Liver (tissue), 9 donors: Measurements from ENCODE around the gene MYO3B. TPM values are rescaled to one million over a fixed set of nuclear protein-coding genes. Genes with fewer than 3 reads are reported as not detected.

Experiments used
- DNase-seq: peaks from one replicate; pipeline ENCODE4 v3.0.0-alpha.2; 2017; ENCODE audit warnings: low spot score
- H3K27ac ChIP-seq, 2 donors: one replicate each; pipeline ENCODE4 v1.7.0; 2013; ENCODE audit warnings: inconsistent platforms in 2 of 2, low read length in 2 of 2, control low read depth in 1 of 2, low read depth in 1 of 2, mild to moderate bottlenecking in 1 of 2
- H3K27me3 ChIP-seq, 4 donors: one replicate each; pipeline versions ENCODE4 v1.6.1 to v1.7.0; 2013; ENCODE audit warnings: low read length in 3 of 4, inconsistent platforms in 1 of 4, mild to moderate bottlenecking in 1 of 4, moderate library complexity in 1 of 4; ENCODE audit not compliant: control insufficient read depth in 4 of 4, insufficient read depth in 4 of 4
- H3K36me3 ChIP-seq, 4 donors: one replicate each; pipeline versions ENCODE4 v1.6.1 to v1.7.0; 2013; ENCODE audit warnings: low read length in 3 of 4, mild to moderate bottlenecking in 3 of 4, low read depth in 1 of 4, moderate library complexity in 1 of 4; ENCODE audit not compliant: control insufficient read depth in 4 of 4, insufficient read depth in 3 of 4
- H3K4me1 ChIP-seq, 4 donors: one replicate each; pipeline versions ENCODE4 v1.6.1 to v1.7.0; 2013; ENCODE audit warnings: low read length in 3 of 4, mild to moderate bottlenecking in 3 of 4, moderate library complexity in 1 of 4; ENCODE audit not compliant: control insufficient read depth in 4 of 4, insufficient read depth in 4 of 4
- H3K4me3 ChIP-seq, 3 donors: one replicate each; pipeline versions ENCODE4 v1.6.1 to v1.7.0; 2013; ENCODE audit warnings: low read length in 3 of 3, control low read depth in 1 of 3, low read depth in 1 of 3, mild to moderate bottlenecking in 1 of 3
- H3K9ac ChIP-seq, 2 donors: one replicate each; pipeline ENCODE4 v1.7.0; 2013; ENCODE audit warnings: low read length in 2 of 2, mild to moderate bottlenecking in 2 of 2, moderate library complexity in 2 of 2, control low read depth in 1 of 2, low read depth in 1 of 2
- H3K9me3 ChIP-seq, 4 donors: one replicate each; pipeline versions ENCODE4 v1.6.1 to v1.7.0; 2013; ENCODE audit warnings: low read length in 3 of 4; ENCODE audit not compliant: control insufficient read depth in 4 of 4
- EGR1 ChIP-seq, 2 donors: IDR thresholded peaks; 2 replicates each; pipeline ENCODE4 v1.6.1; 2016 to 2018; ENCODE audit warnings: antibody characterized with exemption in 2 of 2, low read depth in 2 of 2
- FOXA1 ChIP-seq: IDR thresholded peaks from 2 replicates; pipeline ENCODE4 v1.6.1; 2016; ENCODE audit warnings: antibody characterized with exemption
- FOXA2 ChIP-seq: IDR thresholded peaks from 2 replicates; pipeline ENCODE4 v1.6.1; 2016; ENCODE audit warnings: antibody characterized with exemption
- GABPA ChIP-seq, 2 donors: IDR thresholded peaks in 1 of 2; conservative IDR thresholded peaks in 1 of 2; 2 replicates each; pipeline ENCODE4 v1.6.1; 2016; ENCODE audit warnings: antibody characterized with exemption in 2 of 2, mild to moderate bottlenecking in 1 of 2, moderate library complexity in 1 of 2
- HNF4A ChIP-seq, 2 donors: conservative IDR thresholded peaks; 2 replicates each; pipeline ENCODE4 v1.6.1; 2016; ENCODE audit warnings: antibody characterized with exemption in 2 of 2, mild to moderate bottlenecking in 2 of 2
- HNF4G ChIP-seq: IDR thresholded peaks from 2 replicates; pipeline ENCODE4 v1.6.1; 2016; ENCODE audit warnings: antibody characterized with exemption
- NR2F2 ChIP-seq: IDR thresholded peaks from 2 replicates; pipeline ENCODE4 v1.6.1; 2016; ENCODE audit warnings: antibody characterized with exemption
- RAD21 ChIP-seq, 2 donors: IDR thresholded peaks; 2 replicates each; pipeline ENCODE4 v1.6.1; 2016; ENCODE audit warnings: antibody characterized with exemption in 2 of 2, mild to moderate bottlenecking in 2 of 2
- RXRA ChIP-seq, 2 donors: IDR thresholded peaks; 2 replicates each; pipeline ENCODE4 v1.6.1; 2017 to 2018; ENCODE audit warnings: antibody characterized with exemption in 2 of 2, mild to moderate bottlenecking in 1 of 2
- SP1 ChIP-seq: IDR thresholded peaks from 2 replicates; pipeline ENCODE4 v1.6.1; 2018; ENCODE audit warnings: antibody characterized with exemption, mild to moderate bottlenecking
- TAF1 ChIP-seq: conservative IDR thresholded peaks from 2 replicates; pipeline ENCODE4 v1.6.1; 2016; ENCODE audit warnings: antibody characterized with exemption, mild to moderate bottlenecking
- YY1 ChIP-seq: IDR thresholded peaks from 2 replicates; pipeline ENCODE4 v1.6.1; 2016; ENCODE audit warnings: antibody characterized with exemption, mild to moderate bottlenecking
- WGBS: extraction: QIAGEN DNeasy Blood & Tissue Kit; methylation state at CpG from one replicate; pipeline ENCODE4 v1.1.7; 2013; 5-methylcytosine and 5-hydroxymethylcytosine counted together
- polyA plus RNA-seq, 2 donors: library from polyadenylated mRNA; stranded (reverse) in 1 of 2; unstranded in 1 of 2; fragments of 200-250 nt in 1 of 2; fragments of >200 nt in 1 of 2; fragmentation: Nextera tagmentation in 1 of 2; extraction: Ambion mirVana in 1 of 2; gene quantifications; one replicate each; pipeline versions ENCODE4 v1.2.1 to v1.2.3, GENCODE V29; 2013 to 2015
- total RNA-seq, 2 donors: library from RNA; depleted of rRNA; stranded (reverse); fragments of >200 nt; gene quantifications; one replicate each; pipeline ENCODE4 v1.2.3, GENCODE V29; 2014
- TF ChIP-seq, protein P1 (sequence below): IDR thresholded peaks from 2 replicates; pipeline ENCODE4 v1.6.1; 2016; ENCODE audit warnings: antibody characterized with exemption, mild to moderate bottlenecking
- TF ChIP-seq, protein P2 (sequence below): IDR thresholded peaks from 2 replicates; pipeline ENCODE4 v1.6.1; 2016; ENCODE audit warnings: antibody characterized with exemption
- TF ChIP-seq, protein P3 (sequence below): IDR thresholded peaks from 2 replicates; pipeline ENCODE4 v1.6.1; 2016; ENCODE audit warnings: antibody characterized with exemption
- TF ChIP-seq, protein P4 (sequence below): IDR thresholded peaks from 2 replicates; pipeline ENCODE4 v1.6.1; 2016; ENCODE audit warnings: antibody characterized with exemption
- TF ChIP-seq, protein P5 (sequence below): fragments of 150-350 bp; IDR thresholded peaks from 2 replicates; pipeline ENCODE4 v1.5.1; 2017; ENCODE audit warnings: improper control_type of control experiment, low read depth, low read length; ENCODE audit not compliant: missing input control
- donor health status: healthy.
- donor health status: healthy.
- donor health status: healthy.
- donor health status: healthy.
- donor health status: healthy.

Gene MYO3B
- total and polyA plus RNA-seq, 4 donors, result under 0.01 to 0.05 TPM; not detected in 2

DNA sequence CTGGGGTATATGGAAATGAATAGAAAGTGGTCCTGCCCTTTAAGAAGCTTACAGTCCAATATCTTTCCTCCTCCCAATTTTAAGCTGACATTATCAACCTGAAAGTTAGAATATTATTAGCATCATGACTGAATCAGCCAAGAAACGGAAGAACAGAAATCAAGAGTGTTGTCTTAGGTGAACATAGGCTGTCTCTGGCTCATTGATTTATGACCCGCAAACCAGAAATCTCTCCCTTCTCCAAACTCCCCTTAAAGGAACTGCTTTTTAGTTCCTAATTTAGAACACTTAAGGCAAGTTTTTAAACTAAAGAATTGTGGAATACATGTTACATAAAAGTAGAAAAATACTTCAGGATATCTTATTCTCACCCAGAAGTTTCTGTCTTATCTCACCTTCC, 62.7 kb downstream of the MYO3B start (continued):
- TF ChIP-seq, protein P1, sequence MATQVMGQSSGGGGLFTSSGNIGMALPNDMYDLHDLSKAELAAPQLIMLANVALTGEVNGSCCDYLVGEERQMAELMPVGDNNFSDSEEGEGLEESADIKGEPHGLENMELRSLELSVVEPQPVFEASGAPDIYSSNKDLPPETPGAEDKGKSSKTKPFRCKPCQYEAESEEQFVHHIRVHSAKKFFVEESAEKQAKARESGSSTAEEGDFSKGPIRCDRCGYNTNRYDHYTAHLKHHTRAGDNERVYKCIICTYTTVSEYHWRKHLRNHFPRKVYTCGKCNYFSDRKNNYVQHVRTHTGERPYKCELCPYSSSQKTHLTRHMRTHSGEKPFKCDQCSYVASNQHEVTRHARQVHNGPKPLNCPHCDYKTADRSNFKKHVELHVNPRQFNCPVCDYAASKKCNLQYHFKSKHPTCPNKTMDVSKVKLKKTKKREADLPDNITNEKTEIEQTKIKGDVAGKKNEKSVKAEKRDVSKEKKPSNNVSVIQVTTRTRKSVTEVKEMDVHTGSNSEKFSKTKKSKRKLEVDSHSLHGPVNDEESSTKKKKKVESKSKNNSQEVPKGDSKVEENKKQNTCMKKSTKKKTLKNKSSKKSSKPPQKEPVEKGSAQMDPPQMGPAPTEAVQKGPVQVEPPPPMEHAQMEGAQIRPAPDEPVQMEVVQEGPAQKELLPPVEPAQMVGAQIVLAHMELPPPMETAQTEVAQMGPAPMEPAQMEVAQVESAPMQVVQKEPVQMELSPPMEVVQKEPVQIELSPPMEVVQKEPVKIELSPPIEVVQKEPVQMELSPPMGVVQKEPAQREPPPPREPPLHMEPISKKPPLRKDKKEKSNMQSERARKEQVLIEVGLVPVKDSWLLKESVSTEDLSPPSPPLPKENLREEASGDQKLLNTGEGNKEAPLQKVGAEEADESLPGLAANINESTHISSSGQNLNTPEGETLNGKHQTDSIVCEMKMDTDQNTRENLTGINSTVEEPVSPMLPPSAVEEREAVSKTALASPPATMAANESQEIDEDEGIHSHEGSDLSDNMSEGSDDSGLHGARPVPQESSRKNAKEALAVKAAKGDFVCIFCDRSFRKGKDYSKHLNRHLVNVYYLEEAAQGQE, result no peak
- TF ChIP-seq, protein P2, sequence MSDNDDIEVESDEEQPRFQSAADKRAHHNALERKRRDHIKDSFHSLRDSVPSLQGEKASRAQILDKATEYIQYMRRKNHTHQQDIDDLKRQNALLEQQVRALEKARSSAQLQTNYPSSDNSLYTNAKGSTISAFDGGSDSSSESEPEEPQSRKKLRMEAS, result no peak

DNA sequence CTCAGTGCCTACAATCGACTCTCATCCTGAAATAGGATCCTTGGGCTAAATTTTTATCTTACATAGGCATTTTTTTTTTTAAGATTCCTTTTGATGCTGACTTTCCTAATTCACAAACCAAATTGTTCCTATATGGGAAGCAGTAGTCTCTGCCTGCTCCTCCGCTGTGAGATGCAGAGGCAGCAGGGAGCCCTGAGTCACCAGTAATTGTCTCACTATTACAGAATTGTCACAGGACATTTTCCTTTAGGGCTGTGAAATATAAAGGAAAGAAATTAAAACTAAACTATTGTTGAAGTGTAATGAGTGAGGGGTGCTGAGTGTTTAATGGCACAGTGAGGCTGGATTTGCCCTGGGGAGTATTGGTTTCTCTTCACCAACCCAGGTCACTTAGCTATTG, 63.8 kb downstream of the MYO3B start:
- 81% methylated on average over 2 of the region's 2 CpGs for WGBS

DNA sequence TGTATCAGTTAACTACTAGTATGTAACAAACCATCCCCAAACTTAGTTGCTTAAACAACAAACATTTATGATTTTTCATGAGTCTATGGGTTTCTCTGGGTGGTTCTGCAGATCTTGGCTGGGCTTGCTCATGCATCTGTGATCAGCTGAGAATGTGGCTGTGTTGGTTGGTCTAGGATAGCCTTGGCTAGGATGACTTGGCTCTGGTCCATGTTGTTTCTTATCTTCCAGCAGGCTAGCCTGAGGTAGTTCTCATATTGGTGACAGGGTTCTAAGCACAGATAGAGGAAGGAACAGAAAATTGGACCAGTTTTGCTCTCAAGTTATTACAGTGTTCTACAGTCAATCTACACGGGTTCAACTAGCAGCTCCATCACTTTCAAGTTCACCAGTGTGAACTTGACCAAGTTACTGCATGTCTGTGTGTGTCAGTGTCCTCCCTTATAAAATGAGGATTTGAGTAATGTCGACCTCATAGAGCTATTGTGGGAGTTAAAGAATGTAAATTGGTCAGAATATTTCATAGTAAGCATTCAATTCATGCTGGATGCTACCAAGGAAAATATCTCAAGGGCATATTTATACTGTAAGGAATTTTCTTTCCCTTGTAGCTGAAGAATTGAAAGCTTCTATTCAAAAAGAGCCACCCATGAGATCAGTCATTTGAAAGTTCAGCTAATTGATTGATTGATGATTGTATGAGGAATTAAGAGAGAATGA, 65.3 kb downstream of the MYO3B start:
- Histone ChIP-seq H3K36me3 (no peaks in the 10 kb centered on the region), H3K4me3 (no peak overlapping the region), H3K9me3 (no peaks in the 10 kb centered on the region), H3K27me3 (peaks cover 0 to 3% (median 0%) of the 10 kb centered on the region in 4 donors), H3K27ac (no peak overlapping the region), H3K9ac (no peak overlapping the region), H3K4me1 (no peaks in the 10 kb centered on the region)
- 67% methylated on average over 2 of the region's 2 CpGs for WGBS
- no peak for DNase-seq
- TF ChIP-seq, protein P1, result no peak
- TF ChIP-seq HNF4A (conservative IDR thresholded peaks at IDR 0.05) (no peak), GABPA (IDR thresholded peaks at IDR 0.05 in 1 of 2, conservative IDR thresholded peaks at IDR 0.05 in 1 of 2) (no peak), EGR1 (IDR thresholded peaks at IDR 0.05; ENCODE audit: low read depth in 2 of 2) (no peak), TAF1 (no peak), YY1 (no peak), NR2F2 (no peak), FOXA2 (no peak), HNF4G (no peak), FOXA1 (no peak), SP1 (no peak), RXRA (IDR thresholded peaks at IDR 0.05) (no peak)
- TF ChIP-seq, protein P3, sequence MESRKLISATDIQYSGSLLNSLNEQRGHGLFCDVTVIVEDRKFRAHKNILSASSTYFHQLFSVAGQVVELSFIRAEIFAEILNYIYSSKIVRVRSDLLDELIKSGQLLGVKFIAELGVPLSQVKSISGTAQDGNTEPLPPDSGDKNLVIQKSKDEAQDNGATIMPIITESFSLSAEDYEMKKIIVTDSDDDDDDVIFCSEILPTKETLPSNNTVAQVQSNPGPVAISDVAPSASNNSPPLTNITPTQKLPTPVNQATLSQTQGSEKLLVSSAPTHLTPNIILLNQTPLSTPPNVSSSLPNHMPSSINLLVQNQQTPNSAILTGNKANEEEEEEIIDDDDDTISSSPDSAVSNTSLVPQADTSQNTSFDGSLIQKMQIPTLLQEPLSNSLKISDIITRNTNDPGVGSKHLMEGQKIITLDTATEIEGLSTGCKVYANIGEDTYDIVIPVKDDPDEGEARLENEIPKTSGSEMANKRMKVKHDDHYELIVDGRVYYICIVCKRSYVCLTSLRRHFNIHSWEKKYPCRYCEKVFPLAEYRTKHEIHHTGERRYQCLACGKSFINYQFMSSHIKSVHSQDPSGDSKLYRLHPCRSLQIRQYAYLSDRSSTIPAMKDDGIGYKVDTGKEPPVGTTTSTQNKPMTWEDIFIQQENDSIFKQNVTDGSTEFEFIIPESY, result no peak
- TF ChIP-seq, protein P2, result no peak
- TF ChIP-seq, protein P4, sequence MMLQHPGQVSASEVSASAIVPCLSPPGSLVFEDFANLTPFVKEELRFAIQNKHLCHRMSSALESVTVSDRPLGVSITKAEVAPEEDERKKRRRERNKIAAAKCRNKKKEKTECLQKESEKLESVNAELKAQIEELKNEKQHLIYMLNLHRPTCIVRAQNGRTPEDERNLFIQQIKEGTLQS, result no peak
- TF ChIP-seq, protein P5, sequence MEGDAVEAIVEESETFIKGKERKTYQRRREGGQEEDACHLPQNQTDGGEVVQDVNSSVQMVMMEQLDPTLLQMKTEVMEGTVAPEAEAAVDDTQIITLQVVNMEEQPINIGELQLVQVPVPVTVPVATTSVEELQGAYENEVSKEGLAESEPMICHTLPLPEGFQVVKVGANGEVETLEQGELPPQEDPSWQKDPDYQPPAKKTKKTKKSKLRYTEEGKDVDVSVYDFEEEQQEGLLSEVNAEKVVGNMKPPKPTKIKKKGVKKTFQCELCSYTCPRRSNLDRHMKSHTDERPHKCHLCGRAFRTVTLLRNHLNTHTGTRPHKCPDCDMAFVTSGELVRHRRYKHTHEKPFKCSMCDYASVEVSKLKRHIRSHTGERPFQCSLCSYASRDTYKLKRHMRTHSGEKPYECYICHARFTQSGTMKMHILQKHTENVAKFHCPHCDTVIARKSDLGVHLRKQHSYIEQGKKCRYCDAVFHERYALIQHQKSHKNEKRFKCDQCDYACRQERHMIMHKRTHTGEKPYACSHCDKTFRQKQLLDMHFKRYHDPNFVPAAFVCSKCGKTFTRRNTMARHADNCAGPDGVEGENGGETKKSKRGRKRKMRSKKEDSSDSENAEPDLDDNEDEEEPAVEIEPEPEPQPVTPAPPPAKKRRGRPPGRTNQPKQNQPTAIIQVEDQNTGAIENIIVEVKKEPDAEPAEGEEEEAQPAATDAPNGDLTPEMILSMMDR, result no peak

More for the DNA sequence above, 63.8 kb downstream of the MYO3B start:
- Histone ChIP-seq H3K36me3 (no peaks in the 10 kb centered on the region), H3K9ac (no peak overlapping the region), H3K4me3 (no peak overlapping the region), H3K27ac (no peak overlapping the region), H3K9me3 (no peaks in the 10 kb centered on the region), H3K27me3 (peaks cover 0 to 3% (median 0%) of the 10 kb centered on the region in 4 donors), H3K4me1 (no peaks in the 10 kb centered on the region)
- TF ChIP-seq EGR1 (IDR thresholded peaks at IDR 0.05; ENCODE audit: low read depth in 2 of 2) (no peak), RAD21 (IDR thresholded peaks at IDR 0.05) (no peak), NR2F2 (no peak), GABPA (IDR thresholded peaks at IDR 0.05 in 1 of 2, conservative IDR thresholded peaks at IDR 0.05 in 1 of 2) (no peak)
- TF ChIP-seq, protein P2, result no peak
- DNase-seq, result no peak
